HCT116 (cell line): ENCODE results near the gene DNPH1.

ENCODE experiments used
- CTCF ChIP-seq, 3 experiments: fragments of 200-600 bp in 1 of 3; sonication (generic) in 1 of 3; IDR thresholded peaks in 2 of 3; conservative IDR thresholded peaks in 1 of 3; 2 replicates each; pipeline ENCODE4 v1.5.1; 2012 to 2017; ENCODE audit warnings: low read depth in 2 of 3, low read length in 2 of 3, antibody characterized with exemption in 1 of 3, borderline replicate concordance in 1 of 3, control low read depth in 1 of 3, mild to moderate bottlenecking in 1 of 3, mixed read lengths in 1 of 3, mixed run types in 1 of 3, moderate library complexity in 1 of 3; ENCODE audit not compliant: insufficient read depth in 1 of 3
- EZH2 ChIP-seq: fragments of 200-600 bp; sonication (generic); IDR thresholded peaks from 2 replicates; pipeline ENCODE4 v1.6.1; 2017; ENCODE audit warnings: antibody characterized with exemption, mixed run types
- FOSL1 ChIP-seq: IDR thresholded peaks from 2 replicates; pipeline ENCODE4 v1.6.1; 2012; ENCODE audit warnings: low read depth
- JUND ChIP-seq: IDR thresholded peaks from 2 replicates; pipeline ENCODE4 v1.6.1; 2012
- MAX ChIP-seq: IDR thresholded peaks from 2 replicates; pipeline ENCODE4 v1.6.1; 2012
- POLR2A ChIP-seq: IDR thresholded peaks from 2 replicates; pipeline ENCODE4 v1.7.0; 2011; ENCODE audit warnings: borderline replicate concordance; ENCODE audit not compliant: insufficient read depth, insufficient read length; ENCODE audit errors: extremely low read depth
- POLR2AphosphoS5 ChIP-seq: IDR thresholded peaks from 2 replicates; pipeline ENCODE4 v1.6.1; 2011; ENCODE audit warnings: mild to moderate bottlenecking, low read depth, low read length, moderate library complexity
- REST ChIP-seq: IDR thresholded peaks from 2 replicates; pipeline ENCODE4 v1.6.1; 2012; ENCODE audit warnings: low read depth
- SP1 ChIP-seq: IDR thresholded peaks from 2 replicates; pipeline ENCODE4 v1.6.1; 2012; ENCODE audit warnings: low read depth
- ZBTB33 ChIP-seq: IDR thresholded peaks from 2 replicates; pipeline ENCODE4 v1.6.1; 2011; ENCODE audit warnings: mild to moderate bottlenecking, low read length, moderate library complexity; ENCODE audit not compliant: insufficient replicate concordance; ENCODE audit errors: extremely low read depth
- ZFX ChIP-seq: fragments of 450-650 bp; IDR thresholded peaks from 2 replicates; pipeline ENCODE4 v1.6.1; 2017
- ZNF274 ChIP-seq: fragments of 200-500 bp; sonication (Bioruptor generic); IDR thresholded peaks from 2 replicates; pipeline ENCODE4 v1.6.1; 2014; ENCODE audit warnings: mild to moderate bottlenecking, low read depth, low read length, inconsistent platforms

- TF ChIP-seq ZBTB33 (no peak), EZH2 (no peak), CTCF (IDR thresholded peaks at IDR 0.05 in 2 of 3, conservative IDR thresholded peaks at IDR 0.05 in 1 of 3; ENCODE audit: borderline replicate concordance in 1 of 3, insufficient read depth in 1 of 3, low read depth in 2 of 3, low read length in 2 of 3) (no peak), ZFX (no peak), SP1 (no peak), POLR2AphosphoS5 (no peak), POLR2A (no peak), MAX (no peak), REST (no peak), JUND (no peak), FOSL1 (no peak), ZNF274 (no peak)
Observed at GRCh38 chr6:43186706-43187105, 42.6 kb downstream of the DNPH1 start.
